Measurements from ENCODE around the gene DSCAML1.

DSCAML1 gene

DNA sequence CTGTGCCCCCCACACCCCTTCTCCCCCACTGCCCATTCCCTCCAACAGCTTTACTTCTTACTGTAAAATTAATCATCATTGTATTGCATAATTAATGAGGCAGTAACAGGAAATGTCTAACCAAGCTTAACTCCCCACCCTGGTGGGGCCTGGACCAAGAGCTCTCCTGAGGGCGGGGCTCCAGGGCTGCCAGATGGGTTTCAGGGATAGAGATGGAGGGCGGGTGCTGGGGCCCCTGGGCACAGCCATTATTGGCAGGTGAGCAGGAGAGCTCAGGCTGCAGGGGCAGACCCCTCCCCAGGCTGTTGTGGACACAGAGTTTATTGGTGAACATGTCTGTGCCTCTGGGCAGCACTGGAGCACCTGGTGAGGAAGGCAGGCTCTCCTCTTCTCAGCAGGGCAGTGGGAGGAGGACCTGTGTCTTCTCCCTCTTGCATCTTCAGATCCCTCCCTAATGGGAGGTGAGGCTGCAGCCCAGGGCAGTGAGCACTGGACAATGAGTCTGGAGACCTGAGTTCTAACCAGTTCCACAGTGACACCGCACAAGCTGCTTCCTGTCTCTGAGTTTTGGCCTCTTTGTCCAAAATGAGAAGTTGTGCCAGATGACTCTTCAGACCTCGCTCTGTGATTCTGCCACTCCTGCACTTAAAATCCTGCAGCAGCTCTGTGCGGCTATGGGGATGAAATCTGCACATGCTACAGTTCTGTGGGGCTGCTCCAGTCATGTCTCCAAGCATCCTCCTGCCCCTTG, 236.1 kb downstream of the DSCAML1 start:
- H3K36me3 ChIP-seq = no peaks in the 10 kb centered on the region
- TF ChIP-seq, protein P1, sequence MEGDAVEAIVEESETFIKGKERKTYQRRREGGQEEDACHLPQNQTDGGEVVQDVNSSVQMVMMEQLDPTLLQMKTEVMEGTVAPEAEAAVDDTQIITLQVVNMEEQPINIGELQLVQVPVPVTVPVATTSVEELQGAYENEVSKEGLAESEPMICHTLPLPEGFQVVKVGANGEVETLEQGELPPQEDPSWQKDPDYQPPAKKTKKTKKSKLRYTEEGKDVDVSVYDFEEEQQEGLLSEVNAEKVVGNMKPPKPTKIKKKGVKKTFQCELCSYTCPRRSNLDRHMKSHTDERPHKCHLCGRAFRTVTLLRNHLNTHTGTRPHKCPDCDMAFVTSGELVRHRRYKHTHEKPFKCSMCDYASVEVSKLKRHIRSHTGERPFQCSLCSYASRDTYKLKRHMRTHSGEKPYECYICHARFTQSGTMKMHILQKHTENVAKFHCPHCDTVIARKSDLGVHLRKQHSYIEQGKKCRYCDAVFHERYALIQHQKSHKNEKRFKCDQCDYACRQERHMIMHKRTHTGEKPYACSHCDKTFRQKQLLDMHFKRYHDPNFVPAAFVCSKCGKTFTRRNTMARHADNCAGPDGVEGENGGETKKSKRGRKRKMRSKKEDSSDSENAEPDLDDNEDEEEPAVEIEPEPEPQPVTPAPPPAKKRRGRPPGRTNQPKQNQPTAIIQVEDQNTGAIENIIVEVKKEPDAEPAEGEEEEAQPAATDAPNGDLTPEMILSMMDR (IDR thresholded peaks at IDR 0.05; ENCODE audit: low read depth, low read length) = no peak
- no peaks in the 10 kb centered on the region for H3K9me3 ChIP-seq (ENCODE audit: severe bottlenecking)
- no peak overlapping the region for H3K4me3 ChIP-seq (ENCODE audit: low read depth, low read length)
- DNase-seq = peak; percentile 46
- H3K27ac ChIP-seq = no peak overlapping the region
- H3K27me3 ChIP-seq (ENCODE audit: insufficient read depth, low read depth, severe bottlenecking) = no peaks in the 10 kb centered on the region

DNA sequence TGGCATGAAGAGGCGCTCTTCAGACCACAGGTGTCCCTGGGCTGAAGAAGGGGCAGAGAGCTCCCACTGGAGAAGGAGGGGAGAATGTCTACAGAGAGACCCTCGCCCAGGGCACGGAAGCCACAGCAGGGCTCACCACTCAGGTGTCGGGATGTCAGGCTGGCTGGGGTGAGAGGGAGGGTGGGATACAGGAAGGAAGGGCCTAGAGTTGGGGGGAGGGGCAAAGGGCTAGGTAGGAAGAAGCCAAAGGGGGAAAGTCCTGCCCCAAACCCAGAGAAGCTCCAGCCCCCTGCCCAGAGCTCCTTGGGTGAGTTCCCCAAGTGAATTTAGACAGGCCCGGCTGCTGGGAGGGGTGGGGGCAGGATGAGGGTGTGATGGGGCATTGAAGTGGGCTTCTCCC, 237.3 kb downstream of the DSCAML1 start:
- TF ChIP-seq, protein P1 (IDR thresholded peaks at IDR 0.05; ENCODE audit: low read depth, low read length) = no peak
- H3K4me3 ChIP-seq (ENCODE audit: low read depth, low read length) = no peak overlapping the region
- no peak for DNase-seq
- no peaks in the 10 kb centered on the region for H3K9me3 ChIP-seq (ENCODE audit: severe bottlenecking)
- H3K27me3 ChIP-seq (ENCODE audit: insufficient read depth, low read depth, severe bottlenecking) = no peaks in the 10 kb centered on the region
- no peaks in the 10 kb centered on the region for H3K36me3 ChIP-seq
- no peak overlapping the region for H3K27ac ChIP-seq

DNA sequence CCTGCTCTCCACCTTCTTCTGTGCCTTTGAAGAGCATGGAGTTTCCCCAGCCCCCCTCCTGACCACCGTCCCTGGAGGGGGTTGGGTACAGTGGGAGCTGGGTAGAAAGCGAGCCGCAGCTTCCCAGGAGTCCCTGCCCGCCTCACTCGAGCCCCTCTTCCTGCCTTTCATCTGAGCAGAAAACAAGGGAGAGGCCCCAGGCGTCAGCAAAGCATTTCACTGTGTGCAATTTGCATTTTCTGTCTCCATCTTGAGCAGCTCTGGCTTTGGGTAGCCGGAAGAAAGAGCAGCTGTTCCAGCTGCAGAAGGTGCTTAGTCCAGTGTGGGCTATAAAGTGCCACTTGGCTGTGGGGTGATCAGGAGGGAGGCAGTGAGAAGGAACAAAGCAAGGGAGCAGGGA, 239.7 kb downstream of the DSCAML1 start:
- Histone ChIP-seq H3K4me3 (ENCODE audit: low read depth, low read length) (no peak overlapping the region), H3K36me3 (no peaks in the 10 kb centered on the region), H3K27me3 (ENCODE audit: insufficient read depth, low read depth, severe bottlenecking) (no peaks in the 10 kb centered on the region), H3K9me3 (ENCODE audit: severe bottlenecking) (no peaks in the 10 kb centered on the region), H3K27ac (no peak overlapping the region)
- TF ChIP-seq, protein P1 (IDR thresholded peaks at IDR 0.05; ENCODE audit: low read depth, low read length) = no peak
- no peak for DNase-seq

DNA sequence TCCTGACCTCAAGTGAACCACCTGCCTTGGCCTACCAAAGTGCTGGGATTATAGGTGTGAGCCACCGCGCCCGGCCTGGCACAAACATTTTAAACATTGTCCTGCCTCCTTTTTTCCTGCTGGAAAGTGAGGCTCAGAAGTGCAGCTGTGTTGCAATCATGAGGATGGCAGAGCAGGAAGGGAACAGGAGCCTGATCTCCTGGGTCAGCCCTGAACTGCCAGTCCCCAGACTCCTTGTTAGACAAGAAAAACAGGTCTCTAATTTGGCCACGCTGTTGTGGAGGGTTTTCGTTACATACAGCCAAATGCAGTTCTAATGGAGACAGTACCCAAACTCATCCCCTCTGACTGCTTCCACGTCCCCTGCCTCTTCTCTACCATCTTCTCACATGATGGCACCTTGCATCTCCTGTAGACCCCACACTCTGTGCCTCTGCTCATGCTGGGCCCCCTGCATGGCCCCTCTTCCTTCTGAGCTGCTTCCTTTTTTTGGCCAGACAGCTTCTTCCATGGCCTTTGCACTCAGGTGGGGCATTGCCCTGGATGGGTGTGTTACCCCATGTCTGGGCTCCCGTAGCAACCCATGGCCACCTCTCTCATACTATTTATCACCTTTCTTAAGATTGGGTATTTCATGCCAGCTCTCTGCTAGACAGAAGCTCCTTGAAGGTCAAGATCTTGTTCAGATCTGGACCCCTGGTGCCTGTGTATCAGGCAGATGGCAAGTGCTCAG, 242.2 kb downstream of the DSCAML1 start:
- Histone ChIP-seq H3K4me3 (ENCODE audit: low read depth, low read length) (no peak overlapping the region), H3K27ac (no peak overlapping the region), H3K9me3 (ENCODE audit: severe bottlenecking) (no peaks in the 10 kb centered on the region), H3K27me3 (ENCODE audit: insufficient read depth, low read depth, severe bottlenecking) (no peaks in the 10 kb centered on the region), H3K36me3 (no peaks in the 10 kb centered on the region)
- TF ChIP-seq, protein P1 (IDR thresholded peaks at IDR 0.05; ENCODE audit: low read depth, low read length) = no peak
- no peak for DNase-seq

DNA sequence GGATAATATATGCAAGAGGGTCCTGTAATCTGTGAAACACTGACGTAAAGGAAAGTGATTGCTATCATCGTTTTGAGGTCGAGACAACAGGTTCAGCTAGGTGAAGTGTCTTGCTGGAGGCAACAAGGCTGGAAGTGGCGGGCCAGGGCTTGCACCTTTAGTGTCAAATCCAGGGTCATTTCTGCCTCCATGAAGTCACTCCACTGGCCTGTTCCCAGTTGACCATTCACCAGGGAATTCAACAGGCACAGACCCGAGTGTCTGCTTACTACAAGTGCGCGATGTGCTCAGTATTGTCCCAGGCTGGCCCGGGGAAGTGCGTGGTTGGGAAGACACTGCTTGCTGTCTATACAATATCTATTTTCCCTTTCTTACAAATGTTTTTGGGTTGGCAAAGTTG, 244.4 kb downstream of the DSCAML1 start:
- H3K36me3 ChIP-seq = no peaks in the 10 kb centered on the region
- DNase-seq = no peak
- H3K27me3 ChIP-seq (ENCODE audit: insufficient read depth, low read depth, severe bottlenecking) = no peaks in the 10 kb centered on the region

More for the DNA sequence above, 244.4 kb downstream of the DSCAML1 start:
- no peak overlapping the region for H3K27ac ChIP-seq
- H3K9me3 ChIP-seq (ENCODE audit: severe bottlenecking) = no peaks in the 10 kb centered on the region
- H3K4me3 ChIP-seq (ENCODE audit: low read depth, low read length) = no peak overlapping the region
- TF ChIP-seq, protein P1 (IDR thresholded peaks at IDR 0.05; ENCODE audit: low read depth, low read length) = no peak

Measured in WERI-Rb-1 (cell line).